ENCODE data around the gene AK8.

The AK8 gene

DNA sequence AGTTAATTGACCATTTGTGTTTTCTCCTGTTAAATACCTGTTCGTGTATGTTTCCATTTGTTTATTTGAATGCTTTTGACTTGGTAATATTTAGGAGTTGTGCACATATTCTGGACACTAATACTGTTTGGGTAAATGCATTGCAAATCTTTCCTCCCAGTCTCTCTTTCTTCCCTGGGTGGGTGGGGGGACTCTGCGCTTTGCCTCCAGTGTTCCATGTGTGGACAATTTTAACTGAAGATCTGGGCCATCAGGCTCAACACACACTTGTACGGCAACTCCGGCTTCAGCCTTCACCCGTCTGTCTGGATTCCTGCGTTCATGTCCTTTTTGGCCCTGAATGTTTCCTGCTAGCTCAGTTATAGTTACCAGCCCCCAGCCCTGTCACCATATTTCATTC is 167.8 kb downstream of the AK8 start:
- no peak for DNase-seq

DNA sequence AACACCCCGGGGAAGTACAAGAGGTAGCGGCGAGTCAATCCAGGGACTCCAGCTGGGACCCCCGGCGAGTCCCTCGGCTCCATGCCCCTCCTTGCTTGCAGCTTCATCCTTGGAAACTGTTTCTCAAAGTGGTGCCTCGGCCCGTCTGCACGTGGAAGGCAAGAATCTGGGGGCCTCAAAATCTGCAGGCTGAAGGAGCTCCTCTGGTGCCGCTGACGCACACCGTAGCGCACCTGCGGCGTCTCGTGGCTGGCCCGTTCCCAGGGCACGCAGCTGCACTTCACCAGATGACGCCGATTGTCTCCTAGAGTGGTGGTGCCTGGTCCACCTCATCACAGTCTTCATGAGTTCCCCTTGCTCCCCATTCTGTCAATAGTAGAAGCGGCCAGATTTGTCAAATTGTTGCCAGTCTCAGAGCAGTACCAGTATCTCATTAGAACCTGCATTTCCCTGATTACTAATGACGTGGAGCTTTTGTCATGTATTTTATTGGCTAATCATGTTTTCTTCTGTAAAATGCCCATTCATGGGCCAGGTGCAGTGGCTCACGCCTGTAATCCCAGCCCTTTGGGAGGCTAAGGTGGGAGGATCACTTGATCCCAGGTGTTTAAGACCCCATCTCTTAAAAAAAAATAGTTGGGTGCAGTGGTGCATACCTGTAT is 169.2 kb downstream of the AK8 start:
- DNase-seq: no peak

DNA sequence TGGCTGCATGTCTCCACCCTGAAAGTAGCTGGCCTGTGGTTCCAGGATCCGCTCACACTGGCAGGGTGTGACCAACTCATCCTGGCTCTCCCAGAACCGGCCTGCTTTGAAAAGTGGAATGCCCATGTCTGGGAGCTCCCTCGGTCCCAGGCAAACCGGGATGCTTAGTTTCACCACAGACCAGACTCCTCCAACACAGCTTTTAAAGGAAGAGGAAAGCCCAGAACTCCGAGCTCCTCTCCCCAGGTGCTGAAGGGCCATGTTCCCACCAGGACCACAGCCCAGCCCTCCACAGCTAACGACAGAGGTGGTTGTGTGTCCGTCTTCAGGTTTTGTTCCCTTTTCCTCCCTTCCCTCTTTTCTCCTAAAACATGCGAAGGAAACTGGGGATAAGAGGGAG is 169.8 kb downstream of the AK8 start:
- no peak for DNase-seq

DNA sequence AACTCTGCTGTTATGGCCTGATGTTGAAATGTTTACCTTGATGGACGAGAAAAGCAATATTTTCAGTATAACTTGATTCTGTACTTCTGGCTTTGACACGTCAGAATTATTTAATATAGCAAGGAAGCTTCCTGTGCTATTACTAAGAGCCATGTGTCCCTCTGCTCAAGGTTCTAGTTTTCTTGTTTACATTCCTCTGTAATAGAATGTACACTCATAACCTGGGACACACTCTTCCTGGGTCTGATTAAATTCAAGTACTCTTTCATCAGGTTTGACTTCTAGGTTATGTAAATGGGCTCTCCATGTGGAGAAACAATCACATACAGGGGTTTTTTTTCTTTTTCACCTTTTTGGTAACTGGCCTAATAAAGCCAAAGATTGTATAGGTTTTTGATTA is 174.7 kb downstream of the AK8 start:
- DNase-seq: no peak

DNA sequence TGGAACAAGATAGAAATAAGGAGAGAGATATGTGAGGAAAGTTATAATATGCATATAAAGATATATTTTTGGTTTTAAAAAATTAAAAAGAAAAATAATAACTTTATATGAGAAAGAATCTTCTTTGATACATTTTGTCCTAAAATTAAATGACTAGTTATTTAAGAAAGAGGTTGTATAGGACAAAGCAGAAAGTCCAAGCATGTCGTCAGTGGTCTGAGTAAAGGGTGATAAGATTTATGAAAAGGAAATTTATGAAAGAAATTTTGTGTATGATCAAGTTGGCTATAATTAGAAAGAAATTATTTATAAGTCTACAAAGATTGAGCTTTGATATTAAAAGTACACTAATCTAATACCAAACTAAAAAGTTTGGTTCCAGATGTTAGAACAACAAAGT is 175.8 kb downstream of the AK8 start:
- DNase-seq: no peak

DNA sequence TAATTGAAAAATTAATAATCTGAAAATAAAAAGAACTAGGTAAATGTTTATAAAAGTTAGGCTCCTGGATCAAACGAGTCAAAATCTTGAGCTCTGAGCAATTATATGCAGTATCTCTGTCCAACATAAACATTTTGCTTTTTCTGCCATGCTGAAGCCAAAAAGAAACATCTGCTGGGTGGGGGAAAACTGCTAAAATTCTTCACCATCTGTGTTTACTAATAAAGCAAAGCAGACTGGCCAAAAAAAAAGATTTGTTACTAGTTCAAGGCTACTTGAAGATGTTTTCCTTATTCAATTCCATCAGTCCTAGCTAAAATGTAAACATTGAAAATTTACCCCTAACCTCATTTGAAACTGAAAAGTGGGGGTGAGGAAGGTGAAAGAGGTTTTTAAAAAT is 178.1 kb downstream of the AK8 start:
- DNase-seq: no peak

DNA sequence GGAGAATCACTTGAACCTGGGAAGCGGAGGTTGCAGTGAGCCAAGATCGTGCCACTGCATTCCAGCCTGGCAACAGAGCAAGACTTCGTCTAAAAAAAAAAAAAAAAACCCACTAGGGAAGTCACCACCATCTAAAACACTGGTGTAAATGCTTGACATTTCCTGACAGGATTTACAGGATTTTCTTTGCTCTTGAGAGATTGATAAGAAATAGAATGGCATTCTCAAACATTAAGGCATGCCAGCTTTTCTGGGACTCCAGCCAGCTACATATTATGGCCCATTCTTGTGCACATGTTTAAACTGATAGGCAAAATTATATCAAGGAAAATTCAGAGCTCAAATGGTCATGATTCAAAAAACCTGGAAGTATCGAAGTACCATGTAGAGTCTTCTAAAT is 179.1 kb downstream of the AK8 start:
- no peak for DNase-seq

DNA sequence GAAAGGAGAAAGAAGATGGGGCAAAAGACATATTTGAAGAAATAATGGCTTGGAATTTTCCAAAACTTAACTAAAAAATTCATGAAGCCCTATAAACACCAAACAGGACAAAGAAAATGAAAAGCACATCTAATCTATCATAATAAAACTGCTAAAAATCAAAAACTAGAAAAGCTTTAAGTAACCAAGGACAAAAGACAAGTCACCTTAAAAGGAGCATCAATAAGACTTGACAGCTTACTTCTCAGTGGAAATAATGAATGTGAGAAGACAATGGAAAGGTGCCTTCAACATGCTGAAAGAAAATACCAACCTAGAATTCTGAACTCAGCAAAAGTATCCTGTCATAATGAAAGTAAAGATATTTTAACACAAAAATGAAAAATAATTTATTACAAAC is 180.9 kb downstream of the AK8 start:
- DNase-seq: no peak

DNA sequence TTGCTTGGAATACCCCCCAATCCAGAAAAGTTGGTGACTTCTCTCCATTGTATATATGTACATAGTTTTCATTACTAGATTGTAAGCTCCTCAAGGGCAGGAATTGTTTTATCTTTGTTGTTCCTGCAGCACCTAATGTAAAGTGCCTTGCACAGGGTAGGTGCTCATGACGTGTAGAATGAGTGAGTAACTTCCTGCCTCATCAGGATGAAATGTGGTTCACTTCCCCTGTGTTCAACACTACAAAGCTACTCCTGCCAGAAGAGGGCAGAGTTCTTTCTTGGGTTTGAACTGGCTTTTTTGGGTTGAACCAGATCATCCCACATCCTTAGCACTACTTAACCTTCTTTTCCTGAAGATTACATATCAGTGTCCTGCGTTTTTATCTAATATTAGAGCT is 183.9 kb downstream of the AK8 start:
- DNase-seq: no peak

DNA sequence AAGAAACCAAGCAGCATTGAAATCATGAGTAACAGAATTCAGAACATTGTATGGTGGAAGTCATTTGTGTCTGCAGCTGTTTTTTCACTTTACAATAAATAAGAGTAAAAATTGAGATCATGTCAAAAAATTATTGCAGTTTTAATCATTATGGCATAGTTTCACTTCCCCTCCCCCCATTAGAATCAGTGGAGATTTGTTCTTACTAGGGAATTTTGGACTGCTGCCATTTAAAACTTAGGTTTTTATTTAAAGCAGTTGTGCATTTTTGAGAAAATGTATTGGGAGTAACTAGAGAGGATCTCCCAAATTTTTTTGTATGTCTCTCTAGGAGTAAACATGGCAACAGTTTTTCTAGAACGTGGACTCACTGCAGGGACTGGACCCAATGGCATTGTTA is 187.4 kb downstream of the AK8 start:
- no peak for DNase-seq

DNA sequence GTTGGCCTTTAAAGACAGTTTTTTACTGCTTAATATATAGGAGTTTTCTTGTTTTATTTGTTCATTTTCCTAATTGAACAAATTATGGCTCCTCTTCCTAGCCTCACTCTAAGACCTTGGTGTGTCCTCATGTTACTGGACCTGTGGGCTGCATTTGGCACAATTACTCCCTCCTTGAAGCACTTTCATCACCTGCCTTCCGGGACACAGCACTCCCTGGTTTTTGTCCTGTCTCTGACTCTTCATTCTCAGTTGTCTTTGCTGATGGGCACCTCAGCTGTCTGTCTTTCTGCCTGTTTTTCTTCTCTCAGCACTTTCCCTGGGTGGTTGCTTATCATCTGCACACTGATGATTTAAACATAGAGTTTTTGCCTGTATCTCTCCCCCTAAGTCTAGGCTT is 194.2 kb downstream of the AK8 start:
- DNase-seq: no peak

DNA sequence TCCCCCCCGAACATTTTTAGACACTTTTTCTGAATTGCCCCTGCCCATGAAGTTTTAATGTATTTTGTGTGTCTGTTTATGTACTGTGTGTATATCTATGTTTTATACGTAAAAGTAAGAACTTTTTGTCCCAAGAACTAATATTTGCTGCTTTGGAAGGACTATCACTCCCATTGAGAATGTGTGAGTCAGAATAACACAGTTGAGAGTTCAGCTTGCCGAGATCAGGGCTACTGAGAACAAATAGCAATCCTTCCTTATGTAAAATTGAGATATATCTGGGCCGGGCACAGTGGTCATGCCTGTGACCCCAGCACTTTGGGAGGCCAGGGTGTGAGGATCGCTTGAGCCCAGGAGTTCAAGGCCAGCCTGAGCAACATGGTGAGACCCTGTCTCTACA is 196.5 kb downstream of the AK8 start:
- DNase-seq: no peak

DNA sequence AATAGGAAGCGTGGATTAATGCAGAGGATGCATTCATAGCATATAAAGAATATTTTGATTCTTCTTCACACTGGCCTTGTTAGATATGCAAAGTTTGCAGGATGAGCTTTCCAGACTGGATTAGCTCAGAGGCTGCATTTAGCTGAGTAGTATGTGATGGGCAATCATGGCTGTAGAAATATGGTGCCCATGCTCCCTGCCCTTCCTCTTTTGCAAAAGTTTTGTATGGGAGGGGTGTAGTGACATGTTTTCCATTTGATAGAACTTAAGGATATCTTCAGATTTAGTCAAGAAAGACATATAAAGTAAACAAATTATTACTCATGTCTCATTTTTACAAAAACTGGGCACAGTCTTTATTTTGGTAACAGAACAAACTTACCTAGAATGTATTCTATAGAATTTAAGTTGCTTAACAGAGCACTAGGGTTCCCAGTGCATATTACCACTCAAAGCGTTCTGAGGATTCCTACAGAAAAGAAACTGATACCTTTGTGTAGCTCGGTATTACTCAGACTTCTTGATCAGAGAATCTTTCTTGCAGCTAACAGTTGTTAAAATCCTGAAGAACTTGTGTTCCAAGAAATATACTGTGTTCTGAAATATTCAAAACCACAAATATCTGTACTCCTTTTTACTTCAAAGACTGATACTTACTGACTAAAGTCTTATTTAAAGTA is 198.0 kb downstream of the AK8 start:
- DNase-seq: no peak

DNA sequence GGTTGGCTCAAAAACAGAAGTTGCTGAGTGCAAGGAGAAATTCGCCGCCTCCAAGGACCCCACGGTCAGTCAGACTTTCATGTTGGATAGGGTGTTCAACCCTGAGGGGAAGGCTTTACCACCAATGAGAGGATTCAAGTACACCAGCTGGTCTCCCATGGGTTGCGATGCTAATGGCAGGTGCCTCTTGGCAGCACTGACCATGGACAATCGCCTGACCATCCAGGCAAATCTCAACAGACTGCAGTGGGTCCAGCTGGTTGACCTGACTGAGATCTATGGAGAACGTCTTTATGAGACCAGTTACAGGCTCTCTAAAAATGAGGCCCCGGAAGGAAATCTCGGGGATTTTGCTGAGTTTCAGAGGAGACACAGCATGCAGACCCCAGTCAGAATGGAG is 200.1 kb downstream of the AK8 start:
- no peak for DNase-seq

All from NCI-H1092 treated with DMSO at 0.1 percent for 48 hours (cell line).